ENCODE measurements around the gene KCNJ6.
A peak's percentile ranks its signal among the peaks of the same experiment; 100 is the strongest.

Gene KCNJ6

GRCh38 chr21:37800057-37800455 is 116.2 kb downstream of the KCNJ6 start:
- peak; percentile 7 for DNase-seq (ENCODE audit: low read depth)
- TF ChIP-seq CTCF (IDR thresholded peaks at IDR 0.05; ENCODE audit: low read length, missing control alignments): no peak
- H3K4me3 ChIP-seq (replicated peaks; ENCODE audit: low read depth, low read length): no peak overlapping the region

DNA sequence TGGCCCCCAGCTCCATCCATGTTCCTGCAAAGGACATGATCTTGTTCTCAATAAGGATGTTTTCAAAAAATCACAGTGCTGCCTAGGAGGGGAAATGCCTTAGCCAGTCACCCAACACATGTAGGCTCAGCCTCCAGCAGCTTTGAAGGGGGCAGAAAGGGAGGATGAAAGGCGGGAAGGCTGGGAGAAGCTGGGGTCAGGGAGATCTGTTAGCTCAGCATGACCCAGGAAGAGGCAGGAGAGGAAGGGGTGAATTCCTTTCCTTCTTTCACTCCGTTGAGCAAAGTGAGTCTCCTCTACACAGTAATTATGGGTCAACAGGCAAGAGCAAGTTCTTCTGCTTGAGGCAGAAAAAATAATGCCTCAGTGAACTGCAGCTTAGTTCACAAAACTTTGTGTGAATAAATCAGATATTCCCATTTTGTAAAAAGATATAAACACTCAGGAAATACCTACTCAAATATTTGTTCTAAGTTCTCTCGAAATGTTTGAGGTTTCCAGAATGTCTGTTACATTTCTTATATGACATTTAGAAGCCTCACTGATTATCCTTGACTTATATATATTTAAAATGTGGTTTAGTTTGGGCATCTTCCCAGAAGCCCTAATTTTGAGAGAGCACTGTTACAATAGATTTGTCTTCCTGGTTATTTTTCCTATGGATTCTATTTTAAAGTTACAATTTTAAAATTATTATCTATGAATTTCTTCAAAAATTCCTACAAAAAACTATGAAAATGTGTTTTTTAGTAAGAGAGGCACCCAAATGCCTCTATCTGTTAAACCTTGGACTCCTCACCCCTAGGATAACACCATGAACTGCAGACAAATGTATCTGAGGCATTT is 116.8 kb downstream of the KCNJ6 start:
- DNase-seq (ENCODE audit: low read depth): no peak
- H3K4me3 ChIP-seq (replicated peaks; ENCODE audit: low read depth, low read length): no peak overlapping the region
- TF ChIP-seq CTCF (IDR thresholded peaks at IDR 0.05; ENCODE audit: low read length, missing control alignments): no peak

GRCh38 chr21:37797403-37797802 is 118.9 kb downstream of the KCNJ6 start:
- no peak overlapping the region for H3K4me3 ChIP-seq (replicated peaks; ENCODE audit: low read depth, low read length)
- no peak for TF ChIP-seq CTCF (IDR thresholded peaks at IDR 0.05; ENCODE audit: low read length, missing control alignments)
- DNase-seq (ENCODE audit: low read depth): no peak

- no peak overlapping the region for H3K4me3 ChIP-seq (replicated peaks; ENCODE audit: low read depth, low read length)
- no peak for DNase-seq (ENCODE audit: low read depth)
- no peak for TF ChIP-seq CTCF (IDR thresholded peaks at IDR 0.05; ENCODE audit: low read length, missing control alignments)
These were observed 120.2 kb downstream of the KCNJ6 start for GRCh38 chr21:37796011-37796410.

DNA sequence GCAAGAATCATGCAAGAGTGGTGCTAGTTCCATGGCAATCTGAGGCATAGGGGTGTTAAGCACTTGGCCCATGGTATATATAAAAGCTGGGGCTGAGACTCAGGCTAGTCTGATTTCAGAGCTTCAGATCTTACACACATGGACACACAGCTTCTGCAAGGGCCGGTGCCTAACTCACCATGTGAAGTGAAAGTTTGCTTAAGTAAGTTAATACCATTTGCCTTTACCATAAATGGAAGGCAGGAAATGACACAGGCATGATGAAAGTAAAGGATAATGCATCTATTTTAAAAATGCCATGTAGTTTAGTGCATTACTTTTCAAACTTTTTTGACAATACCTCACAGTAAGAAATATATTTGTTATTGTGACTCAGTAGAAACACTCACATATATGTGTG is 122.6 kb downstream of the KCNJ6 start:
- no peak overlapping the region for H3K4me3 ChIP-seq (replicated peaks; ENCODE audit: low read depth, low read length)
- no peak for TF ChIP-seq CTCF (IDR thresholded peaks at IDR 0.05; ENCODE audit: low read length, missing control alignments)
- peak; percentile 33 for DNase-seq (ENCODE audit: low read depth)

GRCh38 chr21:37792046-37792445 is 124.2 kb downstream of the KCNJ6 start:
- no peak for TF ChIP-seq CTCF (IDR thresholded peaks at IDR 0.05; ENCODE audit: low read length, missing control alignments)
- DNase-seq (ENCODE audit: low read depth): peak; percentile 27
- no peak overlapping the region for H3K4me3 ChIP-seq (replicated peaks; ENCODE audit: low read depth, low read length)

GRCh38 chr21:37790905-37791304 is 125.4 kb downstream of the KCNJ6 start:
- H3K4me3 ChIP-seq (replicated peaks; ENCODE audit: low read depth, low read length): no peak overlapping the region
- TF ChIP-seq CTCF (IDR thresholded peaks at IDR 0.05; ENCODE audit: low read length, missing control alignments): no peak
- DNase-seq (ENCODE audit: low read depth): no peak
